Umbilical cord (tissue), 2 donors: ENCODE measurements around the gene COTL1. TPM values are rescaled to one million over a fixed set of nuclear protein-coding genes. Genes with fewer than 3 reads are reported as not detected.
"Not testable (repeated sequence)": the region's sequence is repeated elsewhere in the genome, so short reads cannot be mapped to it uniquely, and the experiment has no call there.

Experiments
- DNase-seq: peaks from one replicate; pipeline ENCODE4 v3.0.0-alpha.2; 2015; ENCODE audit warnings: low spot score
- total RNA-seq: library from RNA; depleted of rRNA; stranded (reverse); fragments of >200 nt; gene quantifications from one replicate; pipeline ENCODE4 v1.2.3, GENCODE V29; 2014; ENCODE audit warnings: low replicate concordance; ENCODE audit not compliant: insufficient read depth

The COTL1 gene
- total RNA-seq, 1 donor from 2014 or later = 101 TPM

- peak; percentile 47 for DNase-seq
These were observed 25.8 kb upstream of the COTL1 start for GRCh38 chr16:84643674-84644073.

- DNase-seq = peak; percentile 96
These were observed 25.3 kb upstream of the COTL1 start for GRCh38 chr16:84643180-84643583.

GRCh38 chr16:84641643-84642358 is 23.9 kb upstream of the COTL1 start:
- DNase-seq = no peak

GRCh38 chr16:84640145-84640544 is 22.3 kb upstream of the COTL1 start:
- no peak for DNase-seq

GRCh38 chr16:84638231-84638806 is 20.4 kb upstream of the COTL1 start:
- DNase-seq = no peak

GRCh38 chr16:84637709-84638108 is 19.8 kb upstream of the COTL1 start:
- DNase-seq = no peak

- no peak for DNase-seq
These were observed 17.8 kb upstream of the COTL1 start for GRCh38 chr16:84635702-84636101.

GRCh38 chr16:84633622-84634021 is 15.7 kb upstream of the COTL1 start:
- DNase-seq = peak; percentile 55

- not testable (repeated sequence) for DNase-seq
These were observed 15.0 kb upstream of the COTL1 start for GRCh38 chr16:84632862-84633261.

- no peak for DNase-seq
These were observed 14.0 kb upstream of the COTL1 start for GRCh38 chr16:84631886-84632285.

GRCh38 chr16:84631153-84631466 is 13.2 kb upstream of the COTL1 start:
- DNase-seq = no peak

- DNase-seq = no peak
These were observed 12.7 kb upstream of the COTL1 start for GRCh38 chr16:84630446-84631152.

- no peak for DNase-seq
These were observed 12.1 kb upstream of the COTL1 start for GRCh38 chr16:84630009-84630408.

GRCh38 chr16:84629580-84629979 is 11.7 kb upstream of the COTL1 start:
- no peak for DNase-seq

GRCh38 chr16:84628226-84628731 is 10.4 kb upstream of the COTL1 start:
- DNase-seq = no peak

- DNase-seq = no peak
These were observed 7.7 kb upstream of the COTL1 start for GRCh38 chr16:84625556-84625955.

GRCh38 chr16:84620913-84621312 is 3.0 kb upstream of the COTL1 start:
- DNase-seq = not testable (repeated sequence)

- DNase-seq = peak; percentile 76
These were observed 943 bp upstream of the COTL1 start for GRCh38 chr16:84618581-84619460.

- peak; percentile 9 for DNase-seq
These were observed 662 bp downstream of the COTL1 start for GRCh38 chr16:84617041-84617790.

- peak; percentile 18 for DNase-seq
These were observed 1.4 kb downstream of the COTL1 start for GRCh38 chr16:84616515-84616914.
